A673 (cell line): ENCODE measurements around the gene ERBB2. TPM values are rescaled to one million over a fixed set of nuclear protein-coding genes. Genes with fewer than 3 reads are reported as not detected.

Source experiments
- BruUV-seq: library from RNA; stranded (reverse); fragments of 400-500 nt; replicated peaks from 2 replicates; lab custom pipeline; 2021; lab: Mats Ljungman, UMichigan
- CTCF ChIA-PET: fragments of 300-600 bp; sonication (Branson Sonifier 250); formaldehyde crosslinking; loops from one replicate; lab custom pipeline; 2022; ENCODE audit warnings: antibody characterized with exemption; lab: Charles Lee
- POLR2A ChIA-PET: fragments of 300-600 bp; sonication (Branson Sonifier 250); formaldehyde crosslinking; loops from one replicate; lab custom pipeline; 2022; ENCODE audit warnings: antibody characterized with exemption; ENCODE audit not compliant: low non-redundant PET; lab: Charles Lee
- DNase-seq: peaks from one replicate; pipeline ENCODE4 v3.0.0-alpha.2; 2015; ENCODE audit warnings: low spot score
- H3K27ac ChIP-seq: fragments of 200-600 bp; sonication (generic); 2 replicates; pipeline ENCODE4 v1.5.1; 2016; ENCODE audit warnings: mixed run types, low read depth, mild to moderate bottlenecking, mixed read lengths, antibody characterized with exemption, low read length; ENCODE audit not compliant: poor library complexity, severe bottlenecking
- H3K27me3 ChIP-seq: fragments of 200-600 bp; sonication (generic); replicated peaks from 2 replicates; pipeline ENCODE4 v1.6.1; 2017; ENCODE audit warnings: mixed run types, low read depth, mild to moderate bottlenecking, mixed read lengths, antibody characterized with exemption, low read length; ENCODE audit not compliant: insufficient read depth, poor library complexity
- H3K36me3 ChIP-seq: fragments of 200-600 bp; sonication (generic); 2 replicates; pipeline ENCODE4 v1.6.1; 2016; ENCODE audit warnings: mixed run types, mild to moderate bottlenecking, mixed read lengths, antibody characterized with exemption, low read length; ENCODE audit not compliant: insufficient read depth, poor library complexity, severe bottlenecking
- H3K4me1 ChIP-seq: fragments of 200-600 bp; sonication (generic); 2 replicates; pipeline ENCODE4 v1.6.1; 2017; ENCODE audit warnings: mixed run types, mild to moderate bottlenecking, mixed read lengths, antibody characterized with exemption, low read length; ENCODE audit not compliant: insufficient read depth, poor library complexity, severe bottlenecking
- H3K4me3 ChIP-seq: fragments of 200-600 bp; sonication (generic); 2 replicates; pipeline ENCODE4 v1.5.1; 2016; ENCODE audit warnings: low read depth, mixed run types, mild to moderate bottlenecking, mixed read lengths, low read length; ENCODE audit not compliant: poor library complexity, severe bottlenecking
- H3K9me3 ChIP-seq: fragments of 200-600 bp; sonication (generic); 2 replicates; pipeline ENCODE4 v1.6.1; 2016; ENCODE audit warnings: mixed run types, low read depth, mild to moderate bottlenecking, mixed read lengths, antibody characterized with exemption, low read length; ENCODE audit not compliant: poor library complexity, severe bottlenecking
- CTCF ChIP-seq: fragments of 300-800, 200-600 bp; sonication (generic); conservative IDR thresholded peaks from 2 replicates; pipeline ENCODE4 v1.5.1; 2017; ENCODE audit warnings: low read depth, mild to moderate bottlenecking, antibody characterized with exemption, low read length, moderate library complexity, mixed read lengths
- EZH2 ChIP-seq: fragments of 200-600 bp; sonication (generic); IDR thresholded peaks from 2 replicates; pipeline ENCODE4 v1.6.1; 2017; ENCODE audit warnings: borderline replicate concordance, low read depth, mild to moderate bottlenecking, mixed read lengths, antibody characterized with exemption, low read length; ENCODE audit not compliant: poor library complexity, severe bottlenecking
- intact Hi-C: fragments of 100-400 bp; cut with micrococcal nuclease; formaldehyde crosslinking; loops from one replicate; pipeline ENCODE4 v1.10.0; 2022; ENCODE audit not compliant: unreplicated experiment
- total RNA-seq: library from RNA; stranded (reverse); gene quantifications from 2 replicates; pipeline ENCODE4 v1.2.3, GENCODE V29; 2021

Gene ERBB2
- total RNA-seq, 1 experiment from 2014 or later: 11.1 TPM

GRCh38 chr17:39765175-39765574 is 65.3 kb downstream of the ERBB2 start:
- intact Hi-C loops: no loop called here
- POLR2A ChIA-PET: no interaction called here
- no peaks in the 10 kb centered on the region for H3K9me3 ChIP-seq
- CTCF ChIA-PET: no interaction called here
- BruUV-seq: no TSS peak
- H3K4me1 ChIP-seq: no peaks in the 10 kb centered on the region
- H3K27ac ChIP-seq: no peak overlapping the region
- H3K4me3 ChIP-seq: no peak overlapping the region
- no peak for DNase-seq
- H3K27me3 ChIP-seq: peaks cover 4% of the 10 kb centered on the region
- H3K36me3 ChIP-seq: no peaks in the 10 kb centered on the region
- TF ChIP-seq CTCF: no peak
- no peak for TF ChIP-seq EZH2

DNA sequence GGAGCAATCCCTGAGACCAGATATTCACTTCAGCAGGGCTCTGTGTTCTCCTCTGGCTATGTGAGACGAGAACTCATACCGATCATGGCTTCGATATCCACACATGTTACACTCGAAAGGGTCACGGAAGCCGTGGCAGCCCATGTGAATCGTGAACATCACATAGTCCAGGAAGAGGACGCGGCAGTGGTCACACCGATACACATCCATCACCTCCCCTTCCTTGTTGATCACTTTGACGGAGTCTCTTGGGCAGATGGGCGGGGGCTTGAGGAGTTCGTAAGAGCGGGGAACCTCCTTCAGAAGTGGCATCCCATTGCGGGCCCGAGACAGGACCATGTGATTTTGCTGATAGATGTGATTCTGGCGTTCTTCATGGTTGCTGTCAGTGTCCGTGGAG is 65.9 kb downstream of the ERBB2 start:
- ChIA-PET POLR2A (no interaction called here), CTCF (no interaction called here)
- no TSS peak for BruUV-seq
- Histone ChIP-seq H3K4me1 (no peaks in the 10 kb centered on the region), H3K27ac (no peak overlapping the region), H3K27me3 (peaks cover 4% of the 10 kb centered on the region), H3K9me3 (no peaks in the 10 kb centered on the region), H3K4me3 (no peak overlapping the region), H3K36me3 (no peaks in the 10 kb centered on the region)
- DNase-seq: no peak
- TF ChIP-seq EZH2 (no peak), CTCF (no peak)
- intact Hi-C loops: no loop called here

DNA sequence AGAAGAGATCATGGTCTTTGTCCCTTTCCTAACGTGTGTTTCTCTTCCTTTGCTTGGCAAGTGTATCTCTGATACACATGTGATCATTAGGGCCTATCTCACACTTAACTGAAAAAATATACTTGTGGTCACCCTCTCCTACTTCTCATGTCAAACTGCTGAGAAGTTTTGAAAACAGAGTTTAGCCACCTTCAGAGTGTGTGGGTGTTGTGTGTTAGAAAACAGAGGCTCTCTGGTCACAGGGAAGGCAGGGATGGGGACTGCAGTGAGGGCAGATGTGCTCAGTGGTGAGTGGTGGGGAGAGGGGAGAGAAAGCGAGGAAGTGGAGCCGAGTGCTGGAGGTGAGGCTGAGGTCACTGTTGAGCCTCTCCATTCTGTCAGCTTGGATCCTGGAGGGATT is 67.3 kb downstream of the ERBB2 start:
- TF ChIP-seq CTCF (no peak), EZH2 (no peak)
- Histone ChIP-seq H3K9me3 (no peaks in the 10 kb centered on the region), H3K36me3 (no peaks in the 10 kb centered on the region), H3K27ac (no peak overlapping the region), H3K4me1 (no peaks in the 10 kb centered on the region), H3K27me3 (peaks cover 4% of the 10 kb centered on the region), H3K4me3 (no peak overlapping the region)
- POLR2A ChIA-PET: no interaction called here
- BruUV-seq: no TSS peak
- DNase-seq: no peak
- CTCF ChIA-PET: no interaction called here
- intact Hi-C loops: no loop called here
